DOHH2 (cell line): ENCODE results near the gene SLC25A1.

Experiments used
- H3F3A ChIP-seq: fragments of 200-600 bp; sonication (generic), shearing (Covaris generic); 2 replicates; pipeline ENCODE4 v1.6.0; 2016; ENCODE audit warnings: antibody characterized with exemption, mild to moderate bottlenecking; ENCODE audit not compliant: control insufficient read depth, insufficient read depth
- H3K27ac ChIP-seq: fragments of 200-600 bp; sonication (generic); 2 replicates; pipeline ENCODE4 v1.5.1; 2014; ENCODE audit warnings: low read depth, mild to moderate bottlenecking, low read length, moderate library complexity
- H3K27me3 ChIP-seq: fragments of 200-600 bp; sonication (generic); 2 replicates; pipeline ENCODE4 v1.6.1; 2014; ENCODE audit warnings: mild to moderate bottlenecking, low read length, mixed read lengths; ENCODE audit not compliant: control insufficient read depth
- H3K36me3 ChIP-seq: fragments of 200-600 bp; sonication (generic); 2 replicates; pipeline ENCODE4 v1.6.1; 2014; ENCODE audit warnings: mild to moderate bottlenecking, low read length, moderate library complexity, mixed read lengths; ENCODE audit not compliant: control insufficient read depth
- H3K4me1 ChIP-seq: fragments of 200-600 bp; sonication (generic); 2 replicates; pipeline ENCODE4 v1.6.1; 2014; ENCODE audit warnings: mild to moderate bottlenecking, low read length, mixed read lengths; ENCODE audit not compliant: control insufficient read depth
- H3K4me2 ChIP-seq: fragments of 200-600 bp; sonication (generic); 2 replicates; pipeline ENCODE4 v1.6.0; 2014; ENCODE audit warnings: mild to moderate bottlenecking, low read length, moderate library complexity
- H3K4me3 ChIP-seq: fragments of 200-600 bp; sonication (generic); 2 replicates; pipeline ENCODE4 v1.5.1; 2014; ENCODE audit warnings: mild to moderate bottlenecking, low read length, mixed read lengths
- H3K79me2 ChIP-seq: fragments of 200-600 bp; sonication (generic); 2 replicates; pipeline ENCODE4 v1.6.1; 2014; ENCODE audit warnings: mild to moderate bottlenecking, low read length, mixed read lengths; ENCODE audit not compliant: control insufficient read depth
- H3K9me2 ChIP-seq: fragments of 200-600 bp; sonication (generic); replicated peaks from 2 replicates; pipeline ENCODE4 v1.6.1; 2014; ENCODE audit warnings: mild to moderate bottlenecking, low read length, mixed read lengths; ENCODE audit not compliant: control insufficient read depth
- H3K9me3 ChIP-seq: fragments of 200-600 bp; sonication (generic); 2 replicates; pipeline ENCODE4 v1.6.1; 2014; ENCODE audit warnings: antibody characterized with exemption, low read length, mixed read lengths; ENCODE audit not compliant: control insufficient read depth, insufficient read depth
- H4K20me1 ChIP-seq: fragments of 200-600 bp; sonication (generic); 2 replicates; pipeline ENCODE4 v1.6.0; 2014; ENCODE audit warnings: low read depth, mild to moderate bottlenecking, antibody characterized with exemption, low read length, moderate library complexity; ENCODE audit not compliant: control insufficient read depth, insufficient read depth
- CTCF ChIP-seq: fragments of 200-600 bp; sonication (generic); IDR thresholded peaks from one replicate; pipeline ENCODE4 v1.5.1; 2014; ENCODE audit warnings: antibody characterized with exemption, mild to moderate bottlenecking, low read depth, low read length; ENCODE audit not compliant: poor library complexity, severe bottlenecking
- EZH2phosphoT487 ChIP-seq: fragments of 200-600 bp; sonication (generic); IDR thresholded peaks from 2 replicates; pipeline ENCODE4 v1.6.1; 2017; ENCODE audit warnings: borderline replicate concordance, mild to moderate bottlenecking, antibody characterized with exemption, low read length, moderate library complexity, mixed read lengths

The SLC25A1 gene

DNA sequence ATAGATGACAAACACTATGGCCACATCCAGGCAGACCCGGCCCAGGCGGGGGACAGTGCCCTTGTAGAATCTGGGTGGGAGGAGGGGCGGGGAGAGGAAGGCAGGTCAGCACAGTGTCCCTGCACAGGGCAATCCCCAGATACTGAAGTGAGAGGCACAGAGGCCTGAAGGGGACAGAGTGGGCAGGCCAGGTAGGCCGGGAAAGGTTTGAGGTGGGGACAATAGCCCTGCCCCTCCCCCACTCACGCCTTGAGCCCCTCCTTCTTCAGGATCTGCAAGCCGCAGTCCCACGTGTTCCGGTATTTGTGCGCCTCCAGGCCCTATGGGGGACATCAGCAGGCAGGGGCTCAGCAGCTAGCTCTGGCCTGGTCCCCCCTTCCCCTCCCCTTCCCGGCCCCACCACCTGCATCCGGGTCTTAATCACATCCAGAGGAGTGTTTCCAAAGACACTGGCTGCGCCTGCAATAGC, 2.3 kb downstream of the SLC25A1 start:
- H3K79me2 ChIP-seq: peaks cover 71% of the 10 kb centered on the region
- peaks cover 54% of the 10 kb centered on the region for H3K4me1 ChIP-seq
- no peaks in the 10 kb centered on the region for H3K27me3 ChIP-seq
- no peak overlapping the region for H3K4me3 ChIP-seq
- peaks cover 10% of the 10 kb centered on the region; the same call in 1 of the 2 replicates for H4K20me1 ChIP-seq
- no peaks in the 10 kb centered on the region for H3K9me3 ChIP-seq
- TF ChIP-seq EZH2phosphoT487: no peak
- TF ChIP-seq CTCF: no peak
- no peaks in the 10 kb centered on the region for H3K9me2 ChIP-seq
- H3K4me2 ChIP-seq: peak overlapping the region; percentile 99; the same call in 1 of the 2 replicates
- no peak overlapping the region for H3K27ac ChIP-seq
- H3F3A ChIP-seq: peaks cover 8% of the 10 kb centered on the region
- peaks cover 56% of the 10 kb centered on the region for H3K36me3 ChIP-seq

DNA sequence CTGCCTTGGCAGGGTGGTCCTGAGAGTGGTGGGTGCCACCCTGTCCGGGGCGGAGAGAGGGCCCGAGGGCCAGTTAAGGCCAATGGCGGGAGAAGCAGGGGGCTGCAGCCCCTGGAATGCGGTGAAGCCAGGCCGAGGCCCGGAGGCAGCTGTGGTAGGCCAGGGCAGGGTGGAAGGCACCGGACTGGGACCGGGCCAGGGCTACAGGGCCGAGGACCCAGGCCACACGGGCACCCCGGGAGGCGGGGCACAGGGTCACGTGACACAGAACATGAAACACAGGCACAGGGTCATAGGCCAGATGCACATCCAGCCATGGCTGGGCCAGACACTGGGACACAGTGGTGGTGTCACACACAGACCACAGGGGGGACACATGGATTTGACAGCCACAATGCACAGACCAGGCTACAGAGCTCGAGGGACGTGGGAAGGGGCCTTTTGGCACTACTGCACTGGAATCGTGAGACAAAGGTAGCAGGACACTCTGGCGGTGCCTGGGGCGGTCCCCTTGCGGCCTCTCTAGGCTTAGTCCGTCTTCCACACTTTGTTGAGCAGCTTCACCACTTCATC, 2.8 kb downstream of the SLC25A1 start:
- TF ChIP-seq EZH2phosphoT487 (no peak), CTCF (no peak)
- no peaks in the 10 kb centered on the region for H3K9me2 ChIP-seq
- no peaks in the 10 kb centered on the region for H3K9me3 ChIP-seq
- H3K27me3 ChIP-seq: no peaks in the 10 kb centered on the region
- no peak overlapping the region for H3K27ac ChIP-seq
- peaks cover 8% of the 10 kb centered on the region for H3F3A ChIP-seq
- peaks cover 10% of the 10 kb centered on the region; the same call in 1 of the 2 replicates for H4K20me1 ChIP-seq
- peaks cover 56% of the 10 kb centered on the region for H3K36me3 ChIP-seq
- H3K4me2 ChIP-seq: peak overlapping the region; percentile 99; the same call in 1 of the 2 replicates
- peaks cover 57% of the 10 kb centered on the region for H3K4me1 ChIP-seq
- H3K4me3 ChIP-seq: no peak overlapping the region
- peaks cover 76% of the 10 kb centered on the region for H3K79me2 ChIP-seq

DNA sequence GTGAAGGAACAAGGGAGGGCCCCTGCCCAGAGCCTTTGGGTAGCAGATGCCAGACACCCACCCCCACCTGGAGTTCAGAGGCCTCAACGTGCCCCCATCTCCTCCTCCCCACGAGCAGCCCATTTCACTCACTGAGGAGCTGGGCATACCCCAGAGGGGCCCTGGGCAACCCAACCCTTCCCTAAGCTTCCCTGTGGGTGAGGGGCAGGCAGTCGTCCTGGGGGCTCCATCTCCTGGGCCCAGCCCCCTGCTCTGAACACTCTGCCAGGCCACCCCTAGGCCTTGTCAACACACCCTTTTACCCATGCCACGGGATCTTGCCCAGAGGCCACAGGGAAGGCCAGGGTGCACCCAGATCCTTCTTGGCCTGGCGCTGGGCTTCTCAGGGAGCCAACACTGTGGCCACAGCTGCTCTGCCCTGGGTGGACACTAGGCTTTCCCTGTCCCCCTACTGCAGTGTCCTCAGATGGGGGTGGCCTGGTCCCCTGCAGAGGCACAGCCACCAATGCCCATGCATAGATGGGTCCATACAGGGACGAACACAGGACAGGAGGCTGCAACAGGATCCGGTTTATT, 3.4 kb downstream of the SLC25A1 start:
- no peaks in the 10 kb centered on the region for H3K9me3 ChIP-seq

More for the DNA sequence above, 3.4 kb downstream of the SLC25A1 start:
- H3K79me2 ChIP-seq: peaks cover 80% of the 10 kb centered on the region
- H3F3A ChIP-seq: peaks cover 8% of the 10 kb centered on the region
- TF ChIP-seq EZH2phosphoT487 (no peak), CTCF (no peak)
- H4K20me1 ChIP-seq: peaks cover 10% of the 10 kb centered on the region; the same call in 1 of the 2 replicates
- peak overlapping the region; percentile 99 for H3K4me2 ChIP-seq
- H3K9me2 ChIP-seq: no peaks in the 10 kb centered on the region
- H3K27ac ChIP-seq: peak overlapping the region; percentile 63; the same call in 1 of the 2 replicates
- H3K4me1 ChIP-seq: peaks cover 63% of the 10 kb centered on the region
- peaks cover under 1% of the 10 kb centered on the region for H3K27me3 ChIP-seq
- H3K36me3 ChIP-seq: peaks cover 56% of the 10 kb centered on the region
- peak overlapping the region; percentile 84 for H3K4me3 ChIP-seq
